ENCODE data around the gene JAM2. TPM values are rescaled to one million over a fixed set of nuclear protein-coding genes. Genes with fewer than 3 reads are reported as not detected.

Gene JAM2, protein sequence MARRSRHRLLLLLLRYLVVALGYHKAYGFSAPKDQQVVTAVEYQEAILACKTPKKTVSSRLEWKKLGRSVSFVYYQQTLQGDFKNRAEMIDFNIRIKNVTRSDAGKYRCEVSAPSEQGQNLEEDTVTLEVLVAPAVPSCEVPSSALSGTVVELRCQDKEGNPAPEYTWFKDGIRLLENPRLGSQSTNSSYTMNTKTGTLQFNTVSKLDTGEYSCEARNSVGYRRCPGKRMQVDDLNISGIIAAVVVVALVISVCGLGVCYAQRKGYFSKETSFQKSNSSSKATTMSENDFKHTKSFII
- total RNA-seq (under 1 TPM in 1 of 2 experiments, not detected in 1; 0.67 TPM), polyA plus RNA-seq (under 1 TPM in 1 of 2 donors, not detected in 1; 0.39 TPM)

DNA sequence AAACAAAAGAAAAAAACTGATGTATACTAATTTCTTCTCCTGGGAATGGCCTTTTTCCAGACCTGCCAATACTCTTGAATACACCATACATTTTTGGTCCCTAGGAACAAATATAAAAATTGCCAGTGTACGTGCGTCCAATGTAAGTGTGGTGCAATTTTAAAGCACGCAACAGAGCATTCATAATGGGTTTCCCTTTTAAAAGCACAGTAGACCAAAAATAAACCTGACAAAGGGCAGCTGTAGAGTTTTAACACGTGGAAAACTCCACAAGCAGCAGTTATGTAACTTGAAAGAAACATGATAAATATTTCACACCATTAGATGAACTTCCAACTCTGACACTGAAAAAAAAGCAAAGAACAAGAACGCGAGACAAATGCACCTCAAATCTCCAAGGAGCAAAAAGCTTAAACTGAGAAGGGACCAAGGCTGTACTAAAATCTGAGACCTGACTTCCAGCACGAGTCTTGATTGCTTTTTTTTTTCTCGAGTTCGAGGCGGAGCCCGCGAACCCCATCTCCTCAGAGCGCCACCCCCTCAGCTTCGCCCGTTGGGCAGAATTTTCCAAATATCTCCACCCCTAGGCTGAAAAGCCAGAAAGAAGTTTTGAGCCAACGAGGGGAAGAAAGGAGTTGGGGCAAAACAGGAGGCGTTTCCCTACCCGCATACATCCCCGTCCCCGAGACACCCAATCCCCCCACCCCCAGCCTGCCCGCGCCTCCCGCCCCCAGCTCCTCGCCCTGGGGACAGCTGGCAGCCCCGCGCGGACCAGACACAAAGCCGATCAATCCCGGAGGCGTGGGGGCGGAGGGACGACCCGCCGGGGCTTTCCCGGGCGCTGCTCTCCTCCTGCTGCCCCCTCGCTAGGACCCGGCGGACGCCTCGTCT is at the start of gene JAM2:
Gene JAM2 (plus strand): TSS at position 599 of the 891 bp plus-strand sequence. CDS start 564 bp downstream, outside the sequence.
- H3K27ac Mint-ChIP-seq, result peak within 1 kb of the TSS in 5 of 7 donors; percentile 3 to 53 (median 31)
- H3K36me3 Mint-ChIP-seq, result no peaks in the 10 kb centered on the region
- Histone ChIP-seq H3K36me3 (ENCODE audit: insufficient read depth, low read length) (no peaks in the 10 kb centered on the region), H3K4me3 (ENCODE audit: low read length in 2 of 2) (peak within 1 kb of the TSS; percentile 1 to 55), H3K4me1 (ENCODE audit: insufficient read depth, low read length) (peaks cover 18% of the 10 kb centered on the region), H3K27ac (ENCODE audit: low read depth, low read length) (no peak within 1 kb of the TSS), H3K9me3 (ENCODE audit: control insufficient read depth in 1 of 2, low read length in 2 of 2) (no peaks in the 10 kb centered on the region), H3K27me3 (ENCODE audit: insufficient read depth, low read length) (peaks cover 16% of the 10 kb centered on the region)
- peak in 4 of 5 donors; percentile 7 to 30 (median 12) for DNase-seq
- peaks cover 9 to 20% (median 13%) of the 10 kb centered on the region in 4 donors for H3K4me1 Mint-ChIP-seq
- H3K9me3 Mint-ChIP-seq, result no peaks in the 10 kb centered on the region
- H3K4me3 Mint-ChIP-seq, result peak within 1 kb of the TSS; percentile 72 to 87 (median 82)
- POLR2A ChIA-PET (ENCODE audit: partially characterized antibody), result no interaction called here
- peaks cover 24 to 31% of the 10 kb centered on the region in 2 donors for H3K27me3 Mint-ChIP-seq
- CTCF ChIA-PET (ENCODE audit: partially characterized antibody), result interaction anchor here (1.1 to 2.0 kb wide), 3 partner anchors 10 to 30 kb away, joined by 3 to 13 read pairs (median 4); no protein-coding TSS in a partner anchor
- intact Hi-C loops (cut with micrococcal nuclease), result loop anchor here (1.0 to 2.0 kb wide), 3 partner anchors 31 to 218 kb away; no protein-coding TSS in a partner anchor

DNA sequence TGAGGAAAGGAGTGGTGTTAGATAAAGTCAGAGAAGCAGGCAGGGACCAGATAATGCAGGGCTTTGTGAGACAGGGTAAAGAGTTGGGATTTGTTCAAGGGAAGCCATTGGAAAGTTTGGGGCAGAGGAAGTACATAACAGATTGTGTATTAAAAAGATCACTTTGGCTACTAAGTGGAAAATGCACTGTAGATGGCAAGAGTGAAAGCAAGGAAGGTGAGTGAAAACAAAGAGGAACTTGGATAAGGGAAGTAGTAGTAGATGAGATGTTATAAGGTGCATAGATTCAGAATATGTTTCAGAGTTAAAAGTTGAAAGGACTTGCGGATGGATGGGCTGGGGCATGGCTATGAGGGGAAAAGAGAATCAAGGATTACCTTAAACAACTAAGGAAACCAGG is 49.2 kb upstream of the JAM2 start:
- intact Hi-C loops (cut with micrococcal nuclease), result no loop called here
- H3K4me3 Mint-ChIP-seq, result no peak overlapping the region
- Histone ChIP-seq H3K4me1 (ENCODE audit: insufficient read depth, low read length) (no peaks in the 10 kb centered on the region), H3K27ac (ENCODE audit: low read depth, low read length) (no peak overlapping the region), H3K4me3 (ENCODE audit: low read length in 2 of 2) (no peak overlapping the region), H3K36me3 (ENCODE audit: insufficient read depth, low read length) (peaks cover 39% of the 10 kb centered on the region), H3K9me3 (ENCODE audit: control insufficient read depth in 1 of 2, low read length in 2 of 2) (no peaks in the 10 kb centered on the region), H3K27me3 (ENCODE audit: insufficient read depth, low read length) (no peaks in the 10 kb centered on the region)
- ChIA-PET POLR2A (ENCODE audit: partially characterized antibody) (no interaction called here), CTCF (ENCODE audit: partially characterized antibody) (interaction anchor here (1.5 kb wide), 1 partner anchor 18 kb away, joined by 4 read pairs; no protein-coding TSS in a partner anchor)
- no peak for DNase-seq
- peaks cover 68 to 76% of the 10 kb centered on the region in 2 donors for H3K36me3 Mint-ChIP-seq
- peak overlapping the region in 2 of 7 donors; percentile 8 to 88 for H3K27ac Mint-ChIP-seq
- H3K4me1 Mint-ChIP-seq, result peaks cover 24 to 27% (median 25%) of the 10 kb centered on the region in 4 donors
- H3K27me3 Mint-ChIP-seq, result no peaks in the 10 kb centered on the region
- H3K9me3 Mint-ChIP-seq, result peaks cover 0 to 3% (median 0%) of the 10 kb centered on the region in 8 donors

DNA sequence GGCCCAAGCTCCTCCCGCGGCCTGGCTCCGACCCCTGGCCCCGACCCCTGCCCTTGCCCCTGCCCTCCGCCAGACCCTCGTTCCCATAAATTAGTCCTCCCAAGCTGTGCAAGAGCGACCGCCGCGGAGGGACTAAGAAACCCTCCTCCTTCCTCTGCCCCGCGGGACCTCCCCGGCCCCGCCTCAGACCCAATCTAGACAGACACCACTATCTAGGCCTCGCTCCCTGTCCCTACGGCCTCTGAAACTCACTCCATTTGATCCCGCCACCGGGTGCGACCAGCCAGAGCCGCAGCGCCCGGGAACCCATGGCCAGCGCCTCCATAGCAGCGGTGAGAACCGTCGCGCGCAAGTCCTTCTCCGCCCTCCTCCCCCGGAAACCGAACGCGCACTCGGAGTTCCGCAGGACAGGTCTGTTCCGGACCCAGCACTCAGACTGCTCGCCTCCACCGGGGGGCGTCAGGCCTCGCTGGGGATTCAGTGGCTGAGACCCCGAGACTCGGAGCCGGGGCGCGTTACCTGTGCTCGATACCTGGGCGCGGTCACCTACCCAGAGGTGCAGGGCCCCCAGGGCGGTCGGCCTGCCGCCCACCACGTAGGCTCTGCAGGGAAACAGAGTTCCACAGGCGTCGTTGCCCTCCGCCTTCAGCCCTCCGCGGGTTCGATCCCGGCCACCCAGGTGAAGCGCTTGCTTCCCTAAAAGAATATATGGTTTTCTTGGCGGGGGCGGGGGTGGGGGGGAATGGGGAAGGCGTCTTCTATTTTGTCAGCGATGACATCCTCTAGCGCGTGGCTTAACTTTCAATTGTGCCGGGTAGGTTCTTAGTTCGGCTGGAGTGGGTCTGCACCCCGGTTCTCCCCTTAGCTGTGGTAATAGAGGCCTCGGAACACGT is 31.7 kb upstream of the JAM2 start, which contains the start of gene MRPL39:
Gene MRPL39 (minus strand): TSS at position 331 of the 893 bp plus-strand sequence. CDS start 6 bp downstream, at position 325.
- intact Hi-C loops (cut with micrococcal nuclease), result loop anchor here (1.0 to 2.0 kb wide), 10 partner anchors 32 to 563 kb away; partner anchors contain the start of genes APP and JAM2
- no peaks in the 10 kb centered on the region for H3K27me3 ChIP-seq (ENCODE audit: insufficient read depth, low read length)
- DNase-seq, result peak; percentile 82 to 86 (median 85)
- Mint-ChIP-seq H3K4me3 (peak within 1 kb of the TSS; percentile 100), H3K9me3 (no peaks in the 10 kb centered on the region), H3K27me3 (no peaks in the 10 kb centered on the region), H3K36me3 (peaks cover 15 to 36% of the 10 kb centered on the region in 2 donors), H3K27ac (peak within 1 kb of the TSS; percentile 92 to 100 (median 98)), H3K4me1 (peaks cover 23 to 47% (median 37%) of the 10 kb centered on the region in 4 donors)
- H3K4me3 ChIP-seq (ENCODE audit: low read length in 2 of 2), result peak within 1 kb of the TSS; percentile 74 to 85
- H3K4me1 ChIP-seq (ENCODE audit: insufficient read depth, low read length), result peaks cover 38% of the 10 kb centered on the region
- H3K36me3 ChIP-seq (ENCODE audit: insufficient read depth, low read length), result peaks cover 17% of the 10 kb centered on the region
- ChIA-PET CTCF (ENCODE audit: partially characterized antibody) (interaction anchor here (0.6 to 4.1 kb wide), 46 partner anchors 9 to 564 kb away, joined by 3 to 40 read pairs (median 6); partner anchors contain the start of genes ATP5PF, GABPA and JAM2), POLR2A (ENCODE audit: partially characterized antibody) (interaction anchor here (0.6 to 3.7 kb wide), 10 partner anchors 9 to 562 kb away, joined by 3 to 37 read pairs (median 5); partner anchors contain the start of genes ATP5PF and GABPA)
- H3K9me3 ChIP-seq (ENCODE audit: control insufficient read depth in 1 of 2, low read length in 2 of 2), result no peaks in the 10 kb centered on the region
- peak within 1 kb of the TSS; percentile 76 for H3K27ac ChIP-seq (ENCODE audit: low read depth, low read length)

DNA sequence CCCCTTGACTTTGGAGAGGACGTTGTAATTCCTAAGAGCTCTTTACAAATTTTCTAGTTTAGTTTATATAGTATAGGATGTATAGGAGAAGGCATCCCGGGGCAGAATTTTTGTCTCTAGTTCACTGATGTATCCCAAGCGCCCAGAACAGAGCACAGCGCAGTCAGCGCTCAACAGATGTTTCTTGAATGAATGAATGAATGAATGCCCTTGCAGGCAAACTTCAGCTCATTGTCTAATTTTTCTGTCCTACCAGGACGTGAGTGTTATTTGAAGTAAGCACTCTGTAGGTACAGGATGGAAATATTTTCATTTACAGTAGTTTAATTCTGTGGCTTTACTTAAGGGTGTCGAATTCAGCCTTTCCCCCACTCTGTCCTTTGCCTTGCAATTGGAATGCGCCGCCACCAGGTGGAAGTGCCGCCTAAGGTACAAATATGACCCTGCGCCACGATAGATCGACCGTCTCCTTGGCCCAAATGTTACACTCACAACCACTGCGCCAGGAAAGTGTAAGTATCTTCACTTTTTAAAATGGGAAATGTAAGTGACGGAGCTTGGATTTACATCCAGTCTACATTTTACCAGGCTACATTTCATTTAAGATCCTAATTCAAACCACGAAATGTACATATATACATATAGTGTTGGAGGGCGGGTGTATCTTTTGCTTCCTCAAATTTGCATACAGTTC is 30.9 kb upstream of the JAM2 start:
- H3K27ac ChIP-seq (ENCODE audit: low read depth, low read length), result peak overlapping the region; percentile 76
- peaks cover 12% of the 10 kb centered on the region for H3K36me3 ChIP-seq (ENCODE audit: insufficient read depth, low read length)
- Mint-ChIP-seq H3K27ac (peak overlapping the region; percentile 53 to 99 (median 92)), H3K4me1 (peaks cover 21 to 42% (median 32%) of the 10 kb centered on the region in 4 donors), H3K27me3 (no peaks in the 10 kb centered on the region), H3K9me3 (no peaks in the 10 kb centered on the region), H3K4me3 (peak overlapping the region; percentile 100), H3K36me3 (peaks cover 10 to 28% of the 10 kb centered on the region in 2 donors)
- POLR2A ChIA-PET (ENCODE audit: partially characterized antibody), result interaction anchor here (0.7 to 3.7 kb wide), 10 partner anchors 10 to 561 kb away, joined by 3 to 37 read pairs (median 5); partner anchors contain the start of genes ATP5PF and GABPA
- intact Hi-C loops (cut with micrococcal nuclease), result loop anchor here (1.0 to 2.0 kb wide), 7 partner anchors 31 to 562 kb away; partner anchors contain the start of genes APP and JAM2
- no peaks in the 10 kb centered on the region for H3K9me3 ChIP-seq (ENCODE audit: control insufficient read depth in 1 of 2, low read length in 2 of 2)
- peaks cover 38% of the 10 kb centered on the region for H3K4me1 ChIP-seq (ENCODE audit: insufficient read depth, low read length)
- H3K4me3 ChIP-seq (ENCODE audit: low read length in 2 of 2), result peak overlapping the region; percentile 14 to 85
- DNase-seq, result peak; percentile 75 to 80 (median 79)
- CTCF ChIA-PET (ENCODE audit: partially characterized antibody), result interaction anchor here (0.6 to 4.1 kb wide), 53 partner anchors 9 to 1110 kb away, joined by 3 to 40 read pairs (median 5); partner anchors contain the start of genes ATP5PF, GABPA and JAM2
- no peaks in the 10 kb centered on the region for H3K27me3 ChIP-seq (ENCODE audit: insufficient read depth, low read length)

DNA sequence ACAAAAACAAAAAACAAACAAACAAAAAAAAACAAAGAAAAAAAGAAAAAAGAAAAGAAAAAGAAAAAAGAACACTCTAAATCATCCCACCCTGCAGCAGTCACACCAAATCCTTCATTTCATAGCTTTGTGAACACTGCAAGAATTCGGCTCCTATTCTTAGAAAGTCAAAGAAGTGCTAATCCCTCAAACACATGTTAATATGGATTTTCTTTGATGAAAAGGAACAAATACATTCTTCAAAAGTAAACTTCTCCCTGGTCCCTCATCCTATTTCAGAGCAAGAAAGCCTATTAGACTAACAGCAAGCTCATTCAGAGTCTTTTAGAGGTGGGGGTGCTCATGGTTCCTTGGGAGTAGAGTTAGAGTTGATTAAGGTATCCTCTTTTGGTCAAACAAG is 24.6 kb upstream of the JAM2 start:
- intact Hi-C loops (cut with micrococcal nuclease), result no loop called here
- H3K27ac Mint-ChIP-seq, result no peak overlapping the region
- H3K9me3 ChIP-seq (ENCODE audit: control insufficient read depth in 1 of 2, low read length in 2 of 2), result no peaks in the 10 kb centered on the region
- no peak for DNase-seq
- no peak overlapping the region for H3K27ac ChIP-seq (ENCODE audit: low read depth, low read length)
- H3K36me3 Mint-ChIP-seq, result no peaks in the 10 kb centered on the region
- no peaks in the 10 kb centered on the region for H3K4me1 ChIP-seq (ENCODE audit: insufficient read depth, low read length)
- H3K36me3 ChIP-seq (ENCODE audit: insufficient read depth, low read length), result no peaks in the 10 kb centered on the region
- H3K4me3 Mint-ChIP-seq, result no peak overlapping the region
- no peaks in the 10 kb centered on the region for H3K9me3 Mint-ChIP-seq
- no peaks in the 10 kb centered on the region for H3K27me3 Mint-ChIP-seq
- H3K4me3 ChIP-seq (ENCODE audit: low read length in 2 of 2), result no peak overlapping the region
- CTCF ChIA-PET (ENCODE audit: partially characterized antibody), result interaction anchor here (1.4 kb wide), 1 partner anchor 94 kb away, joined by 3 read pairs; no protein-coding TSS in a partner anchor
- POLR2A ChIA-PET (ENCODE audit: partially characterized antibody), result no interaction called here
- H3K4me1 Mint-ChIP-seq, result no peaks in the 10 kb centered on the region
- no peaks in the 10 kb centered on the region for H3K27me3 ChIP-seq (ENCODE audit: insufficient read depth, low read length)

Data from CD4-positive, alpha-beta memory T cell (primary cell).